Calu3 (cell line): Measurements from ENCODE around the gene HOXC10. TPM values are rescaled to one million over a fixed set of nuclear protein-coding genes. Genes with fewer than 3 reads are reported as not detected.

Experiments
- BruUV-seq: library from RNA; stranded (reverse); fragments of 400-500 nt; replicated peaks from 2 replicates; lab custom pipeline; 2021; lab: Mats Ljungman, UMichigan
- CTCF ChIA-PET: fragments of 300-600 bp; sonication (Branson Sonifier 250); formaldehyde crosslinking; loops from one replicate; lab custom pipeline; 2022; ENCODE audit warnings: antibody characterized with exemption; lab: Charles Lee
- DNase-seq: peaks from one replicate; pipeline ENCODE4 v3.0.0; 2022
- H3K27ac Mint-ChIP-seq: one replicate; pipeline ENCODE4 v1.8.0; 2022; ENCODE audit warnings: mixed read lengths; ENCODE audit not compliant: unreplicated experiment
- H3K27me3 Mint-ChIP-seq: one replicate; pipeline ENCODE4 v1.8.0; 2022; ENCODE audit warnings: mixed read lengths; ENCODE audit not compliant: unreplicated experiment
- H3K36me3 Mint-ChIP-seq: one replicate; pipeline ENCODE4 v1.8.0; 2022; ENCODE audit warnings: mild to moderate bottlenecking, moderate library complexity, mixed read lengths; ENCODE audit not compliant: insufficient read depth, unreplicated experiment
- H3K4me1 Mint-ChIP-seq: one replicate; pipeline ENCODE4 v1.8.0; 2022; ENCODE audit warnings: mild to moderate bottlenecking, low read depth, mixed read lengths; ENCODE audit not compliant: unreplicated experiment
- H3K4me3 Mint-ChIP-seq: one replicate; pipeline ENCODE4 v1.8.0; 2022; ENCODE audit warnings: mild to moderate bottlenecking, low read depth, moderate library complexity, mixed read lengths; ENCODE audit not compliant: unreplicated experiment
- H3K9me3 Mint-ChIP-seq: one replicate; pipeline ENCODE4 v1.8.0; 2022; ENCODE audit warnings: low read depth, mixed read lengths; ENCODE audit not compliant: unreplicated experiment
- CTCF ChIP-seq: fragments of 200-600 bp; IDR thresholded peaks from one replicate; pipeline ENCODE4 v1.8.0; 2022; ENCODE audit warnings: antibody characterized with exemption; ENCODE audit not compliant: unreplicated experiment
- intact Hi-C: fragments of 100-400 bp; cut with micrococcal nuclease; formaldehyde crosslinking; loops from one replicate; pipeline ENCODE4 v1.10.0; 2022; ENCODE audit not compliant: unreplicated experiment
- total RNA-seq: library from RNA; stranded (reverse); gene quantifications from 2 replicates; pipeline ENCODE4 v1.2.3, GENCODE V29; 2022

The HOXC10 gene
- total RNA-seq, 1 experiment from 2014 or later = 0.71 TPM

- H3K27ac Mint-ChIP-seq = no peak overlapping the region
- H3K9me3 Mint-ChIP-seq = no peaks in the 10 kb centered on the region
- CTCF ChIA-PET = interaction anchor here (0.6 kb wide), 1 partner anchor 8 kb away, joined by 3 read pairs; no protein-coding TSS in a partner anchor
- no peak overlapping the region for H3K4me3 Mint-ChIP-seq
- intact Hi-C loops = no loop called here
- DNase-seq = no peak
- no TSS peak for BruUV-seq
- TF ChIP-seq CTCF = no peak
- H3K4me1 Mint-ChIP-seq = peaks cover 6% of the 10 kb centered on the region
- peaks cover 86% of the 10 kb centered on the region for H3K27me3 Mint-ChIP-seq
- H3K36me3 Mint-ChIP-seq = no peaks in the 10 kb centered on the region
Measured at GRCh38 chr12:53958128-53958527, 26.8 kb upstream of the HOXC10 start.

- Mint-ChIP-seq H3K27me3 (peaks cover 86% of the 10 kb centered on the region), H3K27ac (no peak overlapping the region), H3K4me3 (no peak overlapping the region), H3K9me3 (no peaks in the 10 kb centered on the region), H3K4me1 (no peaks in the 10 kb centered on the region), H3K36me3 (no peaks in the 10 kb centered on the region)
- no peak for DNase-seq
- no peak for TF ChIP-seq CTCF
- CTCF ChIA-PET = interaction anchor here (0.6 kb wide), 1 partner anchor 1214 kb away, joined by 3 read pairs; no protein-coding TSS in a partner anchor
- no TSS peak for BruUV-seq
- intact Hi-C loops = no loop called here
Measured at GRCh38 chr12:53959314-53959713, 25.6 kb upstream of the HOXC10 start.

- CTCF ChIA-PET = no interaction called here
- no peak for TF ChIP-seq CTCF
- H3K9me3 Mint-ChIP-seq = no peaks in the 10 kb centered on the region
- H3K4me1 Mint-ChIP-seq = peaks cover 3% of the 10 kb centered on the region
- H3K27me3 Mint-ChIP-seq = peaks cover 86% of the 10 kb centered on the region
- no peaks in the 10 kb centered on the region for H3K36me3 Mint-ChIP-seq
- BruUV-seq = no TSS peak
- H3K27ac Mint-ChIP-seq = no peak overlapping the region
- no peak for DNase-seq
- intact Hi-C loops = no loop called here
- H3K4me3 Mint-ChIP-seq = no peak overlapping the region
Measured at GRCh38 chr12:53960187-53961024, 24.5 kb upstream of the HOXC10 start.

GRCh38 chr12:53961025-53961761 is 23.8 kb upstream of the HOXC10 start:
- DNase-seq = no peak
- H3K27ac Mint-ChIP-seq = no peak overlapping the region
- no TSS peak for BruUV-seq
- no peaks in the 10 kb centered on the region for H3K36me3 Mint-ChIP-seq
- no peak overlapping the region for H3K4me3 Mint-ChIP-seq
- intact Hi-C loops = no loop called here
- peaks cover 8% of the 10 kb centered on the region for H3K4me1 Mint-ChIP-seq
- no peak for TF ChIP-seq CTCF
- CTCF ChIA-PET = interaction anchor here (0.6 kb wide), 1 partner anchor 191 kb away, joined by 3 read pairs; no protein-coding TSS in a partner anchor
- no peaks in the 10 kb centered on the region for H3K9me3 Mint-ChIP-seq
- peaks cover 86% of the 10 kb centered on the region for H3K27me3 Mint-ChIP-seq
